ENCODE results near the gene ARL4D. TPM values are rescaled to one million over a fixed set of nuclear protein-coding genes. Genes with fewer than 3 reads are reported as not detected.

The ARL4D gene
- total RNA-seq, 1 donor, result 1.5 TPM

DNA sequence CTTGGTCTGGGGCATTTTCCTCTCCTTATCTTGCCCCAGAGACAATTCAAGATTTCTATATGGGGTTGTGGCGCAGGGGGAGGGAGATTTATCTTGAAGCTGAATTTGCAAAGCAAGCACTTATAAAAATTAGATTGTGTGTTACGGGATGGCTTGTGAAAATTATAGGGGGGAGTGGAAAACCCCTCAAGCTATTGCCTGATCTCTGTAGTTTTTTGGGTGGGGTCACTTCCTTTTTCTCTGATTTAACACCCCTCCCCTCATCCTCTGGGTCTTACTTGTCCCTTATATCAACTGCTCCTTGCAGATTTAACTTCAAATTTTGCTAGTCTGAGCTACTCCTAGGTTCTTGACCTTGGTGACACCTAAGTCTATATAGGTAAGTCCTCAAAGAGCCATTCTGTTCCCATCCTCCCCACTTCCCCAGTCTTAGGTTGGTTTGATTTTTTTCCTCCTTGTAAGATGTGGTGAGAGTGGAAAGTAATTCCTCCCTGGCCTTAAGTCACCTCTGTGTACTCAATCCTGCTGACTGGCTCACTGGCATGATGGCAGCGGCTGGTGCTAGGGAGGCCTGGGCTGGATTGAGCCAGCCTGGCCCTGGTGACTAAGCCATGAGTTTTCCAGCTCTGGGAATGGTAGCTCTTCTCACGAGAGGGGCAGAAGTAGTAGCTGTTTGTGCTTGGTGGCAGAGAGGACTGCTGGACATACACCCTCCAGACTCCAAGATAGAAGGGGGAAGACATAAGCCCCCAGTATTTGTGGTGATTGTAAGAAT is 2.3 kb downstream of the ARL4D start:
- Histone ChIP-seq H3K27me3 (ENCODE audit: insufficient read depth, low read length) (no peaks in the 10 kb centered on the region), H3K4me3 (ENCODE audit: low read length) (no peak overlapping the region), H3K9me3 (ENCODE audit: low read depth, low read length) (no peaks in the 10 kb centered on the region), H3K4me1 (ENCODE audit: insufficient read depth, low read length) (peaks cover 34% of the 10 kb centered on the region)

DNA sequence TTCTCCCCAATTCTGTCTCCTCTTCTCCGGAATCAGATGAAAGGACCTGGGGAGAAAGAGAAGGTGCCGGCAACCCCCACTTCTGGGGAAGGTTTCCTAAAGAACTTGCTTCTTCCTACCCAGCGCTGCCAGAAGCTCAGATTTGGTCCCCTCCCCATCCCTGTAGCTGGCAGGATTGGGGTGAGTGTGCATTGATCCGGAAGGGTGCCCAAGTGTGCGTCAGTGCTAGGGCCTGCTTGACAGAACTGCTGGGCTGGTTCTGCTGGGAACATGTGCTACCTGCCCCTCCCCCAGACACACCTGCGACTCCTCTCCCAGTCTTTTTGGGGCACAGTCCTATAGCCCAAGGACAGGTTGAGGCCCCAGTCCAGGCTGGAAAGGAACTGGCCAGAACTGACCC is 3.3 kb downstream of the ARL4D start:
- Histone ChIP-seq H3K27me3 (ENCODE audit: insufficient read depth, low read length) (no peaks in the 10 kb centered on the region), H3K4me1 (ENCODE audit: insufficient read depth, low read length) (peaks cover 25% of the 10 kb centered on the region), H3K9me3 (ENCODE audit: low read depth, low read length) (no peaks in the 10 kb centered on the region), H3K4me3 (ENCODE audit: low read length) (no peak overlapping the region)

DNA sequence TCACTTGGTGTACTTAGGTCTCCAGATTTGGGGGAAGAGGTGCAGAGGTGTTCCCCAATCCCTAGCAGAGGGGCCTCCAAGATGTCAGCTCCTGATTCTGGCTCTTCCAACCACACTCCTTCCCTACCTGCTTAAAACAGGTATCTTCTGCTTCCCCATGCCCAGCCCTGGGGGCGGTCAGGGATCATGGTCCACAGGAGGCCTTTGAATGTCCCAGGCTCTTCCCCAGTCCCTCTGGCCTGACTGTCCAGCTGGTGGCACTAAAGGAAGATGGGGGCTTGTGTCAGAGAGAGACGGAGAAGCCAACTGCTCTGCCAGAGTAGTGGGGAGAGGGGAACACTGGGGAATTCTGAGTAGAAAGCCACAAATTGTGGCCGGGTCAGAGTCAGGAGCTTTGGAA is 3.8 kb downstream of the ARL4D start:
- no peaks in the 10 kb centered on the region for H3K9me3 ChIP-seq (ENCODE audit: low read depth, low read length)

GRCh38 chr17:43403846-43404245 is 5.1 kb downstream of the ARL4D start:
- H3K9me3 ChIP-seq (ENCODE audit: low read depth, low read length), result no peaks in the 10 kb centered on the region
- H3K27me3 ChIP-seq (ENCODE audit: insufficient read depth, low read length), result no peaks in the 10 kb centered on the region
- peaks cover 15% of the 10 kb centered on the region for H3K4me1 ChIP-seq (ENCODE audit: insufficient read depth, low read length)
- H3K4me3 ChIP-seq (ENCODE audit: low read length), result no peak overlapping the region

More for the DNA sequence above, 3.8 kb downstream of the ARL4D start:
- no peaks in the 10 kb centered on the region for H3K27me3 ChIP-seq (ENCODE audit: insufficient read depth, low read length)
- H3K4me1 ChIP-seq (ENCODE audit: insufficient read depth, low read length), result peaks cover 22% of the 10 kb centered on the region
- no peak overlapping the region for H3K4me3 ChIP-seq (ENCODE audit: low read length)

- H3K4me3 ChIP-seq (ENCODE audit: low read length), result no peak overlapping the region
- H3K4me1 ChIP-seq (ENCODE audit: insufficient read depth, low read length), result peaks cover 6% of the 10 kb centered on the region
- no peaks in the 10 kb centered on the region for H3K27me3 ChIP-seq (ENCODE audit: insufficient read depth, low read length)
- no peaks in the 10 kb centered on the region for H3K9me3 ChIP-seq (ENCODE audit: low read depth, low read length)
These were observed 7.1 kb downstream of the ARL4D start for GRCh38 chr17:43405861-43406260.

DNA sequence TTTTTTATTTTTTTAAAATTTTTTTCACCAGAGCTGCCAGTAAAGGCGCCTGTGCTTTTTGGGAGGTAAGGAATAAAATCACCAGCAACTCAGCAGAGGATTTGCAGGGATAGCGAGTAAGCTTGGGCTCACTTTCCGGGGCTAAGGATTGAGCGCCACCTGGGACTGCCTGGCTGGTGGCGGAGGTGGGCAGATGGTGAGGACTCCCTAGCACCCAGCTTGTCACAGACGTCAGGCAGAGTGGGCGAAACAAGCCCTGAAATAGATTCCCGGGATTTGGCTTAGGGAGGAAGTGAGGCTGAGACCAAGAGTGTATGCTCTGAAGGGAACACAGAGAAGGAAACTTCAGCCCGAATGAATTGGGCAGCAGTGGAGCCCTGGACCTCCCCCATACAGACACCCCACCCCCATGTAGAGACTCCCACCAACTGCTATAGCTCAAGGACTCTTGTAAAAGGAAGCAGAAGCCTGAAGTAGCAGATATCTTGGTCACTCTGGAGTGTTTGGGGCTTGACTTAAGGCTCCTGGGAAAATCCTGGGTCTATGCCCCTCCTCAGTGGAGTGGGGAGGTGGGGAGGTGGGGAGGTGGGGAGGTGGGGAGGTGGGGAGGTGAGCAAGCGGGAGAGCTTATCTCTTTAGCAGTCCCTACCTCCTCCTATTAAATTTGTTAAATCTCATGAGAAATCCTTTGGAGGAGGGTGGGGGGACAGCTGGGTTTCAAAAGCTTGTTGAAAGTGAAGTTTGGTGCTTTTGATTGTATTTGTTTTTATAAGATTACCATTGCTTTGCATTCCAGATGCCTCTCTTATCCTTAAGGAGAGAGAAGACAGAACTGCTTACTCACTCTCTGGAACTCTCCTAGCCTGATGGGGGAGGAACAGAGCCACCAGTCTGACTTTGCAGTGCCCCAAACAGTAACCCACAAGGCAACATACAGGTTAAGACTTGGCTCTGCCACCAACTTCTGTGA is 8.2 kb downstream of the ARL4D start:
- no peaks in the 10 kb centered on the region for H3K4me1 ChIP-seq (ENCODE audit: insufficient read depth, low read length)
- H3K4me3 ChIP-seq (ENCODE audit: low read length), result no peak overlapping the region
- H3K27me3 ChIP-seq (ENCODE audit: insufficient read depth, low read length), result no peaks in the 10 kb centered on the region
- no peaks in the 10 kb centered on the region for H3K9me3 ChIP-seq (ENCODE audit: low read depth, low read length)

DNA sequence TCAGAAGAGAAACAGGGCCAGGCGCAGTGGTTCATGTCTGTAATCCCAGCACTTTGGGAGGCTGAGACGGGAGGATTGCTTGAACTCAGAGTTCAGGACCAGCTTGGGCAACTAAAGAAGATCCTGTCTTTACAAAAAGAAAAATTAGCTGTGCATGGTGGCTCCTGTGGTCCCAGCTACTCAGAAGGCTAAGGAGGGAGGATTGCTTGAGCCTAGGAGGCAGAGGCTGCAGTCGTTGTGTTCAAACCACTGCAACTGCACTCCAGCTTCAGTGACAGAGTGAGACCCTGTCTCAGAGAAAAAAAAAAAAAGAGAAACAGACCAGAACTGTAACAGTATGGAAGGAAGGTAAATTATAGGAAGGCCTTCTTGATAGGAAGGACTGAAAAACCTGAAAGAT is 10.3 kb downstream of the ARL4D start:
- Histone ChIP-seq H3K4me3 (ENCODE audit: low read length) (no peak overlapping the region), H3K9me3 (ENCODE audit: low read depth, low read length) (no peaks in the 10 kb centered on the region), H3K27me3 (ENCODE audit: insufficient read depth, low read length) (no peaks in the 10 kb centered on the region)

GRCh38 chr17:43410557-43411368 is 12.0 kb downstream of the ARL4D start:
- Histone ChIP-seq H3K4me3 (ENCODE audit: low read length) (no peak overlapping the region), H3K4me1 (ENCODE audit: insufficient read depth, low read length) (no peaks in the 10 kb centered on the region), H3K9me3 (ENCODE audit: low read depth, low read length) (no peaks in the 10 kb centered on the region), H3K27me3 (ENCODE audit: insufficient read depth, low read length) (no peaks in the 10 kb centered on the region)

More for the DNA sequence above, 10.3 kb downstream of the ARL4D start:
- no peaks in the 10 kb centered on the region for H3K4me1 ChIP-seq (ENCODE audit: insufficient read depth, low read length)

- Histone ChIP-seq H3K4me3 (ENCODE audit: low read length) (no peak overlapping the region), H3K9me3 (ENCODE audit: low read depth, low read length) (no peaks in the 10 kb centered on the region), H3K4me1 (ENCODE audit: insufficient read depth, low read length) (no peaks in the 10 kb centered on the region), H3K27me3 (ENCODE audit: insufficient read depth, low read length) (no peaks in the 10 kb centered on the region)
These were observed 12.5 kb downstream of the ARL4D start for GRCh38 chr17:43411369-43411677.

- Histone ChIP-seq H3K4me3 (ENCODE audit: low read length) (no peak overlapping the region), H3K9me3 (ENCODE audit: low read depth, low read length) (no peaks in the 10 kb centered on the region), H3K27me3 (ENCODE audit: insufficient read depth, low read length) (no peaks in the 10 kb centered on the region), H3K4me1 (ENCODE audit: insufficient read depth, low read length) (no peaks in the 10 kb centered on the region)
These were observed 13.0 kb downstream of the ARL4D start for GRCh38 chr17:43411749-43412148.

DNA sequence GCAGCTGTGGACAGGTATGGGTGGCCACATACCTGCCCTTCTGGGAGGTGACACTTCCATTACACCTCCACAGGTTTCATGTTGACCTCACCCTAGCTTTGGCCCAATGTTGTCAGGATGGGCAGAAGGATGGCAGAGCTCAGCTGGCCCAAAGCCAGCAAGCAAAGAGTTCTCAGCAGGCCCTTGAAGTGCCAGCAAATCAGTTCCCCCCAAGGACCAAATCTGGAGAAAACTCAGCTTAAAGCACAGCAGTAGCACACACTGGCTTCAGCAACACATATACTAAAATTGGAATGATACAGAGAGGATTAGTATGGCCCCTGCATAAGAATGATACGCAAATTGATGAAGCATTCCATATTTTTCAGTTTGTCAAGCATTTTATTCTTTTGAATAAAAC is 13.4 kb downstream of the ARL4D start:
- no peak overlapping the region for H3K4me3 ChIP-seq (ENCODE audit: low read length)
- no peaks in the 10 kb centered on the region for H3K4me1 ChIP-seq (ENCODE audit: insufficient read depth, low read length)

GRCh38 chr17:43416998-43417890 is 18.5 kb downstream of the ARL4D start:
- Histone ChIP-seq H3K4me1 (ENCODE audit: insufficient read depth, low read length) (no peaks in the 10 kb centered on the region), H3K27me3 (ENCODE audit: insufficient read depth, low read length) (peaks cover 4% of the 10 kb centered on the region), H3K9me3 (ENCODE audit: low read depth, low read length) (no peaks in the 10 kb centered on the region), H3K4me3 (ENCODE audit: low read length) (no peak overlapping the region)

More for the DNA sequence above, 13.4 kb downstream of the ARL4D start:
- H3K9me3 ChIP-seq (ENCODE audit: low read depth, low read length), result no peaks in the 10 kb centered on the region
- H3K27me3 ChIP-seq (ENCODE audit: insufficient read depth, low read length), result no peaks in the 10 kb centered on the region

GRCh38 chr17:43418441-43419374 is 19.9 kb downstream of the ARL4D start:
- H3K4me3 ChIP-seq (ENCODE audit: low read length), result no peak overlapping the region
- H3K27me3 ChIP-seq (ENCODE audit: insufficient read depth, low read length), result peaks cover 4% of the 10 kb centered on the region
- no peaks in the 10 kb centered on the region for H3K9me3 ChIP-seq (ENCODE audit: low read depth, low read length)
- H3K4me1 ChIP-seq (ENCODE audit: insufficient read depth, low read length), result no peaks in the 10 kb centered on the region
